Adrenal gland (tissue), 19 donors: ENCODE results near the gene GRAMD2A. TPM values are rescaled to one million over a fixed set of nuclear protein-coding genes. Genes with fewer than 3 reads are reported as not detected.

ENCODE experiments used
- DNase-seq, 7 donors: peaks; one replicate each; pipeline ENCODE4 v3.0.0-alpha.2; 2019 to 2020
- H3K27ac ChIP-seq, 5 donors: fragments of 200-600 bp; sonication (generic) in 4 of 5; 1 replicate in 3 of 5; 2 replicates in 2 of 5; pipeline versions ENCODE4 v1.5.1 to v1.8.0; 2016 to 2020; ENCODE audit warnings: mild to moderate bottlenecking in 1 of 5
- H3K27me3 ChIP-seq: fragments of 200-600 bp; 2 replicates; pipeline ENCODE4 v1.8.0; 2021
- H3K36me3 ChIP-seq, 2 donors: fragments of 200-600 bp; replicated peaks in 1 of 2; 1 replicate in 1 of 2; 2 replicates in 1 of 2; pipeline versions ENCODE4 v1.5.1 to v1.8.0; 2018 to 2022
- H3K4me1 ChIP-seq, 2 donors: fragments of 200-600 bp; replicated peaks in 1 of 2; 1 replicate in 1 of 2; 2 replicates in 1 of 2; pipeline versions ENCODE4 v1.5.1 to v1.8.0; 2018 to 2021
- H3K4me3 ChIP-seq, 4 donors: fragments of 200-600 bp; sonication (generic) in 3 of 4; one replicate each; pipeline ENCODE4 v1.5.1; 2016 to 2018
- H3K9me3 ChIP-seq, 3 donors: fragments of 200-600 bp; sonication (generic) in 1 of 3; replicated peaks in 1 of 3; 1 replicate in 2 of 3; 2 replicates in 1 of 3; pipeline versions ENCODE4 v1.5.1 to v1.8.0; 2016 to 2021
- POLR2A ChIP-seq, 2 donors: fragments of 450-650 bp; IDR thresholded peaks; one replicate each; pipeline ENCODE4 v1.6.1; 2017; ENCODE audit warnings: antibody characterized with exemption in 2 of 2, mild to moderate bottlenecking in 2 of 2, moderate library complexity in 1 of 2
- WGBS, 4 donors: extraction: QIAGEN DNeasy Blood & Tissue Kit in 2 of 4; methylation state at CpG; one replicate each; pipeline versions ENCODE4 v1.1.5 to v1.1.7; 2013 to 2017; 5-methylcytosine and 5-hydroxymethylcytosine counted together
- intact Hi-C, 2 donors: fragments of 100-400 bp; cut with DNase I; formaldehyde crosslinking; loops; one replicate each; pipeline versions ENCODE4 v1.14.1 to v1.15.0; 2022 to 2023
- long read RNA-seq, 10 donors: library from polyadenylated mRNA in 3 of 10; unstranded in 2 of 10; stranded (forward) in 1 of 10; transcript quantifications; one replicate each; pipeline ENCODE4 v2.0.0 and lab custom pipeline, GENCODE V29; 2021 to 2026
- polyA plus RNA-seq, 3 donors: library from polyadenylated mRNA; stranded (reverse); fragments of 200-250 nt in 2 of 3; fragments of 350-450 nt in 1 of 3; fragmentation: Illumina TruSeq in 1 of 3; extraction: RNeasy Lipid Tissue Mini Kit (QIAGEN cat#74804) in 1 of 3; gene quantifications; one replicate each; pipeline ENCODE4 v1.2.3, GENCODE V29; 2013 to 2014
- total RNA-seq, 9 donors: library from RNA; depleted of rRNA in 4 of 9; stranded (reverse); fragments of >200 nt in 4 of 9; fragments of 120-200 nt in 1 of 9; fragmentation: NEBNext Ultra II Directional in 1 of 9; extraction: Animal tissue kit (Norgen Biotek cat#: 25700) in 1 of 9; gene quantifications; one replicate each; pipeline versions ENCODE4 v1.1.0 to v1.2.4, GENCODE V29; 2013 to 2023
- TF ChIP-seq, protein P1 (sequence below), 6 experiments: fragments of 450-650 bp in 4 of 6; fragments of 200-600 bp in 2 of 6; sonication (generic) in 1 of 6; IDR thresholded peaks; 1 replicate in 5 of 6; 2 replicates in 1 of 6; pipeline versions ENCODE4 v1.5.1 to v1.8.0; 2016 to 2021; ENCODE audit warnings: antibody characterized with exemption in 6 of 6, mild to moderate bottlenecking in 2 of 6, moderate library complexity in 1 of 6
- donor health status: healthy with polysubstance abuse.
- donor health status: Bipolar disorder and iron deficiency.
- donor health status: DM: yes; HTN: yes; CAD: no.
- donor health status: DM: no; HTN: no; CAD: no.
- donor health status: DM: no; HTN: no; CAD: no.
- donor health status: DM: yes; HTN: yes; CAD: no.

Gene GRAMD2A
- total RNA-seq (under 1 TPM in 5 of 9 donors, not detected in 4; 0.25 to 0.57 (median 0.41) TPM), polyA plus RNA-seq (under 1 TPM; 0.07 to 0.64 (median 0.29) TPM)
- long read RNA-seq, donor 1, result 0 reads
- long read RNA-seq, donor 2, result 0 reads
- long read RNA-seq, donor 3, result 0 reads
- long read RNA-seq, donor 4, result 0 reads
- long read RNA-seq, donor 5, result 0 reads
- long read RNA-seq, donor 6, result 0 reads
- long read RNA-seq, donor 7, result 0 reads
- long read RNA-seq, donor 8, result 0 reads
- long read RNA-seq, donor 9, result 0 reads
- long read RNA-seq, donor 10, partial matches to known transcripts, result 0 of 1 reads
- long read RNA-seq, donor 10, other reads (novel, unspliced or antisense), result 0 of 1 reads

DNA sequence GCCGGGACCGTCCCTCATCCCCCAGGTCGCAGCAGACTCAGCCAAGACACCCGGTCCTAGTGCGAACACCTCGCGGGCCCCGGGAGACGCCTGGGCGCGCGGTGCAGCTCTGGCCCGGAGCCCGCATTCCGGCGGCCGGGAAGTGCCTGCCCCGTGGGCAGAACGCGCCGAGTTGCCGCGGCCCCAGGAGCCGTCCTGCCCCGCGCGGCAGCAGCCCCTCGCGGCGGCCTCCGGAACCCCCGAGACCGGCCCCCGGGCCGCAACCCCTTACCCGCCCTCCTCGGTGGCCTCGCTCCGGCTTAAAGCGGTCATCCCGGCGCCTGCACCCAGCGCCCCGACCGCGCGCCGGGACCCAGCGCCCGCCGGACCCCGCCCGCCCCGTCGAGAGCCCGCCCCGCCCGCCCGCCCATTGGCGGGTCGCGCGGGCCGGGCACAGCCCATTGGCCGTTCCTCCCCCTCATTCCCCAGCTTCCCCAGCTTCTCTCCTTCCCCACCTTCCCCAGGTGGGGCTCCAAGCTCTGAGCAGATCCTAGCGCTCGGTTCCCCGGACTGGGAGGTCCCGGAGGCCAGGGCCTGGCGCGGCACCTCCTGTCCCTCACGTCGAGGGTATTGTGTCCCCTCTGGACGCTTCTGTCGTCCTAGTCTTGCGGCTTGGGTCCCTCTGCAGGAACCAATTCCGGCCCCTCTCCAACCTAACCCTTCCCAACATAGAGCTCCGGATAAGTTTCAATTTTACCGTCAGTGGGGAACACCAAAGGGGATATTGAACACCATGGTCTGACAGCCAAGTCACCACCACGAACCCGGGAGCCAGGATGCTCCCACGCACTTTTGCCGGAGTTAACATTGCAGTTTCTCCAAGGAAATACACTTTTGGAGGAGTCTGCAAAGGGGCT is at the start of gene GRAMD2A:
Gene GRAMD2A, minus strand, starts transcription at position 328 of the 896 bp plus-strand sequence.
- no peaks in the 10 kb centered on the region for H3K9me3 ChIP-seq
- peak within 1 kb of the TSS in 1 of 4 donors; percentile 70 for H3K4me3 ChIP-seq
- peaks cover 0 to 45% of the 10 kb centered on the region in 2 donors for H3K36me3 ChIP-seq
- peaks cover 0 to 16% of the 10 kb centered on the region in 2 donors for H3K4me1 ChIP-seq
- 10 to 61% (median 34%) methylated on average over 13 to 83 of the region's 83 CpGs for WGBS, 4 donors
- TF ChIP-seq, protein P1, sequence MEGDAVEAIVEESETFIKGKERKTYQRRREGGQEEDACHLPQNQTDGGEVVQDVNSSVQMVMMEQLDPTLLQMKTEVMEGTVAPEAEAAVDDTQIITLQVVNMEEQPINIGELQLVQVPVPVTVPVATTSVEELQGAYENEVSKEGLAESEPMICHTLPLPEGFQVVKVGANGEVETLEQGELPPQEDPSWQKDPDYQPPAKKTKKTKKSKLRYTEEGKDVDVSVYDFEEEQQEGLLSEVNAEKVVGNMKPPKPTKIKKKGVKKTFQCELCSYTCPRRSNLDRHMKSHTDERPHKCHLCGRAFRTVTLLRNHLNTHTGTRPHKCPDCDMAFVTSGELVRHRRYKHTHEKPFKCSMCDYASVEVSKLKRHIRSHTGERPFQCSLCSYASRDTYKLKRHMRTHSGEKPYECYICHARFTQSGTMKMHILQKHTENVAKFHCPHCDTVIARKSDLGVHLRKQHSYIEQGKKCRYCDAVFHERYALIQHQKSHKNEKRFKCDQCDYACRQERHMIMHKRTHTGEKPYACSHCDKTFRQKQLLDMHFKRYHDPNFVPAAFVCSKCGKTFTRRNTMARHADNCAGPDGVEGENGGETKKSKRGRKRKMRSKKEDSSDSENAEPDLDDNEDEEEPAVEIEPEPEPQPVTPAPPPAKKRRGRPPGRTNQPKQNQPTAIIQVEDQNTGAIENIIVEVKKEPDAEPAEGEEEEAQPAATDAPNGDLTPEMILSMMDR (IDR thresholded peaks at IDR 0.05), result no peak
- no peak for TF ChIP-seq POLR2A (IDR thresholded peaks at IDR 0.05)
- H3K27me3 ChIP-seq, result no peaks in the 10 kb centered on the region
- peak in 2 of 7 donors; percentile 39 to 40 for DNase-seq
- intact Hi-C loops, result loop anchor here in 1 of 2 donors (5.0 kb wide), 2 partner anchors 35 to 90 kb away; partner anchors contain the start of gene PKM
- no peak within 1 kb of the TSS for H3K27ac ChIP-seq

DNA sequence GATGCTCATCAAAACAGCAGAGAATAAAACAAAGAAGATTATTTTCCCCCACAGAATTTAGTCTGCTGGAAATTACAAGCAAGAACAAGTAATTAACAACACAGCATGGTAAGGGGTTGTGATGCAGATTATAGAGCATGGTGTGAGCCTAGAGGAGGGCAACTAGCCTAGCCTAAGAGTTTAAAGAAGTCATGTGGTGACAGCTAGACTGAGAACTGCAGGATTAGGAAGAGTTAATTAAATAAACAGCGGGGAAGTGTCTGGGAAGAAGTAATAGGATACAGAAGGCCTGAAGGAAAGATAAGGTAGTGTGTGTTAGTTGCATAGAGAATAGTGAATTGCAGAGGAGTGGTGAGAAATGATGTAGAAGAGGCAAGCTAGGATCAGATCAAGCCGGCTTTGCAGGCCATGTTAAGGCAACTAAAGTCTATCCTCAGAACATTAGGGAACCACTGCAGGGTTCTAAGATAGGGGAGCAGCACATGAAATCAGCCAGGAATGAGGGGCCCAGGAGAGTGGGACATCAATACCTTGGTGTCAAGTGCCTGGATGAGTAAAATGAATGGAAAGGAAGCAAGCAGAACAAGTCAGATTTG is 45.3 kb upstream of the GRAMD2A start:
- H3K36me3 ChIP-seq, result peaks cover 0 to 57% of the 10 kb centered on the region in 2 donors

DNA sequence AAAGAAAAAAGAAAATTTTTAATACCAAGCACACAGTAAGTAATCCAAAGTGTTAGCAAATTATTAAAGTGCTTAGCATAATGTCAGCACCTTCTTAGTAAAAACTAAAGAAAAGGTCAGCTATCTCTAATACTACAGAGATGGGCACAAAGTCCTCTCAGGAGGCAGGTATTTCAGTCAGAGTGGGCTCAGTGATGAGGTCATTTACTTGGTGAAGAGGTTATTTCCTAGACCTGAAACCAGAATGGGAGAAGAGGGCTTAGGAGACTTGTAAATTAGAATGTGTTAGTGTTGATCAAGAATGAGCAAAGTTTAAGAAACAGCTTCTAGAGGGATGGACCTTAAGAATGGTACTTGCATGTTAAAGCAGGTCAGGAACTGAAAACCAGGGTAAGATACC is 42.1 kb upstream of the GRAMD2A start:
- H3K36me3 ChIP-seq, result peaks cover 0 to 42% of the 10 kb centered on the region in 2 donors
- TF ChIP-seq, protein P1 (IDR thresholded peaks at IDR 0.05), result no peak
- TF ChIP-seq POLR2A (IDR thresholded peaks at IDR 0.05), result no peak
- no peak for DNase-seq
- no peaks in the 10 kb centered on the region for H3K27me3 ChIP-seq
- no peaks in the 10 kb centered on the region for H3K9me3 ChIP-seq
- intact Hi-C loops, result no loop called here
- H3K4me3 ChIP-seq, result no peak overlapping the region
- H3K4me1 ChIP-seq, result peaks cover 12 to 20% of the 10 kb centered on the region in 2 donors
- H3K27ac ChIP-seq, result no peak overlapping the region

More for the DNA sequence above, 45.3 kb upstream of the GRAMD2A start:
- WGBS, 4 donors, result 68 to 82% (median 78%) methylated on average over 2 of the region's 2 CpGs
- intact Hi-C loops, result no loop called here
- Histone ChIP-seq H3K27ac (no peak overlapping the region), H3K27me3 (no peaks in the 10 kb centered on the region), H3K4me1 (peaks cover 2 to 4% of the 10 kb centered on the region in 2 donors), H3K4me3 (no peak overlapping the region), H3K9me3 (no peaks in the 10 kb centered on the region)
- TF ChIP-seq POLR2A (IDR thresholded peaks at IDR 0.05), result no peak
- TF ChIP-seq, protein P1 (IDR thresholded peaks at IDR 0.05), result no peak
- no peak for DNase-seq

DNA sequence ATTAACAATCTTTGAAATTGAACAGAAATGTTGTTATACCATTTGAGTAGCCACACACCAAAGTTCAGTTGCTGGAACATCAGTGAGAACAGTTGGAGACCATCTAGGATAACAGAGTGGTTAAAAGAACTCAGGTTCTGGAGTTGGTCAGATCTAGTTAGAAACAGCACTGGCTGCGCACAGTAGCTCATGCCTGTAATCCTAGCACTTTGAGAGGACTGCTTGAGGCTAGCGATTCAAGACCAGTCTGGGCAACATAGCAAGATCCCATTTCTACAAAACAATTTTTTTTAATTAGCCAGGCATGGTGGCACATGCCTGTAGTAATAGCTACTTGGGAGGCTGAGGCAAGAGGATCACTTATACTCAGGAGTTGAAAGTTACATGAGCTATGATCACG is 41.0 kb upstream of the GRAMD2A start:
- 93 to 100% (median 98%) methylated on average over 3 of the region's 3 CpGs for WGBS, 4 donors
- H3K36me3 ChIP-seq, result peaks cover 0 to 33% of the 10 kb centered on the region in 2 donors
- peaks cover 12 to 20% of the 10 kb centered on the region in 2 donors for H3K4me1 ChIP-seq
- H3K4me3 ChIP-seq, result no peak overlapping the region
- no peaks in the 10 kb centered on the region for H3K27me3 ChIP-seq
- peak overlapping the region in 2 of 5 donors; percentile 76 to 86 for H3K27ac ChIP-seq
- intact Hi-C loops, result no loop called here
- DNase-seq, result no peak
- TF ChIP-seq, protein P1 (IDR thresholded peaks at IDR 0.05), result no peak
- TF ChIP-seq POLR2A (IDR thresholded peaks at IDR 0.05), result no peak
- H3K9me3 ChIP-seq, result no peaks in the 10 kb centered on the region
